Endothelial cell of umbilical vein (primary cell): ENCODE data around the gene TGM3.

ENCODE experiments used
- CTCF ChIP-seq, 2 donors: IDR thresholded peaks; 1 replicate in 1 of 2; 2 replicates in 1 of 2; pipeline ENCODE4 v1.5.1; 2011; ENCODE audit warnings: low read length in 2 of 2, mild to moderate bottlenecking in 2 of 2, moderate library complexity in 2 of 2, control low read depth in 1 of 2, inconsistent platforms in 1 of 2, low read depth in 1 of 2; ENCODE audit not compliant: insufficient read depth in 1 of 2; ENCODE audit errors: extremely low read depth in 1 of 2
- EZH2 ChIP-seq: IDR thresholded peaks from 2 replicates; pipeline ENCODE4 v1.6.1; 2012; ENCODE audit warnings: borderline replicate concordance, low read depth, mild to moderate bottlenecking, moderate library complexity, low read length, inconsistent platforms; ENCODE audit not compliant: severe bottlenecking
- FOS ChIP-seq: IDR thresholded peaks from 2 replicates; pipeline ENCODE4 v1.6.1; 2011; ENCODE audit warnings: mild to moderate bottlenecking, low read length, moderate library complexity, borderline replicate concordance; ENCODE audit not compliant: insufficient read depth
- JUN ChIP-seq: IDR thresholded peaks from 2 replicates; pipeline ENCODE4 v1.6.1; 2011; ENCODE audit warnings: borderline replicate concordance, low read depth; ENCODE audit not compliant: insufficient read length, insufficient read depth
- MYC ChIP-seq: IDR thresholded peaks from one replicate; pipeline ENCODE4 v1.6.1; 2011; ENCODE audit warnings: mild to moderate bottlenecking, low read depth, low read length
- POLR2A ChIP-seq: IDR thresholded peaks from 2 replicates; pipeline ENCODE4 v1.6.1; 2012; ENCODE audit warnings: low read depth, mild to moderate bottlenecking, control low read depth, low read length
- POLR2AphosphoS5 ChIP-seq: IDR thresholded peaks from 2 replicates; pipeline ENCODE4 v1.6.1; 2012; ENCODE audit warnings: low read depth, mild to moderate bottlenecking, control low read depth, low read length, moderate library complexity; ENCODE audit not compliant: insufficient read depth

GRCh38 chr20:2316847-2317495 is 21.2 kb downstream of the TGM3 start:
- TF ChIP-seq CTCF (IDR thresholded peaks at IDR 0.05; ENCODE audit: extremely low read depth in 1 of 2, insufficient read depth in 1 of 2, low read depth in 1 of 2, low read length in 2 of 2) (no peak), POLR2AphosphoS5 (no peak), MYC (no peak), POLR2A (no peak), EZH2 (no peak), JUN (no peak), FOS (no peak)
